KOPT-K1 (cell line): Measurements from ENCODE around the gene ST6GALNAC4.

ENCODE experiments used
- H3K27ac ChIP-seq: fragments of 200-600 bp; sonication (generic); 2 replicates; pipeline ENCODE4 v1.5.1; 2016; ENCODE audit warnings: antibody characterized with exemption, mild to moderate bottlenecking, low read depth, low read length; ENCODE audit not compliant: poor library complexity, severe bottlenecking
- H3K36me3 ChIP-seq: fragments of 200-600 bp; sonication (generic); 2 replicates; pipeline ENCODE4 v1.5.1; 2017; ENCODE audit warnings: antibody characterized with exemption, mild to moderate bottlenecking, low read length, moderate library complexity; ENCODE audit not compliant: insufficient read depth
- H3K9me3 ChIP-seq: fragments of 200-600 bp; sonication (generic); 2 replicates; pipeline ENCODE4 v1.5.1; 2017; ENCODE audit warnings: antibody characterized with exemption, low read length, mild to moderate bottlenecking; ENCODE audit not compliant: insufficient read depth, poor library complexity, severe bottlenecking

ST6GALNAC4 gene

GRCh38 chr9:127953768-127954505 is 37.1 kb upstream of the ST6GALNAC4 start:
- no peaks in the 10 kb centered on the region for H3K36me3 ChIP-seq
- H3K27ac ChIP-seq, result no peak overlapping the region
- H3K9me3 ChIP-seq, result no peaks in the 10 kb centered on the region

DNA sequence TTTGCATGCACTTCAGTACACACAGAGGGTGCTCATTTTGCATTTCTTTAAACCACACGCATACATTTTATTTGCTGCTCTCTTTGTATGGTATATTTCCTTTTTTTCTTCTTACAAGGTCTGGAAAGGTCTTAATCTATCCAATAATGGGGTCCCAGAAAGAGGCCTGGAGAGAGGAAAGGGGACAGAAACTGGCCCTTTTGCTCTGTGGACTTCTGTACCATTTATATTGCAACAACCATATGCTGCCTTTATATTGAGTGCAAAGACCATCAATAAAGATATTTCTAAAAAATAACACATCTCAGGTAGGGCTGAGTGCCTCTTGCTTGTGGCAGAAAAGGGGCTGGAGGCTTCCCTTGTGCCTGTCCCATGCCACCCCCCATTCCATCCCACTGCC is 36.3 kb upstream of the ST6GALNAC4 start:
- Histone ChIP-seq H3K27ac (no peak overlapping the region), H3K36me3 (no peaks in the 10 kb centered on the region; the same call in 1 of the 2 replicates)

GRCh38 chr9:127950513-127951289 is 33.9 kb upstream of the ST6GALNAC4 start:
- Histone ChIP-seq H3K27ac (no peak overlapping the region), H3K36me3 (peaks cover 13% of the 10 kb centered on the region; the same call in 1 of the 2 replicates)

More for the DNA sequence above, 36.3 kb upstream of the ST6GALNAC4 start:
- H3K9me3 ChIP-seq, result no peaks in the 10 kb centered on the region

DNA sequence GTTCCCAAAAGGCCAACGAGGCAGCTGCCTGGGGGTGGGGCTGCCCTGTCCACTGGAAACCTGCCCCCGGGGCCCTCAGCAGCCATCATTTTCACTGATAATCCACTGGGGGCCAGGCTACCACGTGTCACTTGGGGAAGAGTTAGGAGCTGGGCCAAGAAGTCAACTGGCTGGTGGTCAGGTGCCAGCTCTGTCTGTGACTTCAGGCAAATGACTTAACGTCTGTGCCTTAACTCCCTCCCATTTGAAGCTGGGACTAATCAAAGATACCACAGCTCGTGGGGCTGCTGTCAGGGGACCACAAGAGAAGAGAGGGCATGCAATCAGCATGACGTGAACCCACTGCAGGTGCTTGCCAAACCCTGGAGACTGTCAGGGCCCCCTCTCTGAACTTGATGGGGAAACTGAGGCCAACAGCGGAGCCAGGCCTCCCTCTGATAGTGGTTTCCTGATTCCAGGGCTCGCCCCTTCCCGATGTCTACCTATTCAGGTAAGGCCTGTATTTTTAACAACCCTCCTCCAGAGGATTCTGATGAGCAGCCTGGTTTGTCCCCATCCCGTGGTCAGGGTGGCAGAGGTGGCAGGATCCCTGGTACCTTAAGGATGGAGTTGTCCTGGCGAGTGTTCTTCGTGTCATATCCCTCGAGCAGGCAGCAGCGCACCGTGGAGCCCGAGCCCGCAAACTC is 33.1 kb upstream of the ST6GALNAC4 start:
- Histone ChIP-seq H3K36me3 (peaks cover 17% of the 10 kb centered on the region; the same call in 1 of the 2 replicates), H3K27ac (peak overlapping the region; percentile 9), H3K9me3 (no peaks in the 10 kb centered on the region)

More at GRCh38 chr9:127950513-127951289, 33.9 kb upstream of the ST6GALNAC4 start:
- no peaks in the 10 kb centered on the region for H3K9me3 ChIP-seq

DNA sequence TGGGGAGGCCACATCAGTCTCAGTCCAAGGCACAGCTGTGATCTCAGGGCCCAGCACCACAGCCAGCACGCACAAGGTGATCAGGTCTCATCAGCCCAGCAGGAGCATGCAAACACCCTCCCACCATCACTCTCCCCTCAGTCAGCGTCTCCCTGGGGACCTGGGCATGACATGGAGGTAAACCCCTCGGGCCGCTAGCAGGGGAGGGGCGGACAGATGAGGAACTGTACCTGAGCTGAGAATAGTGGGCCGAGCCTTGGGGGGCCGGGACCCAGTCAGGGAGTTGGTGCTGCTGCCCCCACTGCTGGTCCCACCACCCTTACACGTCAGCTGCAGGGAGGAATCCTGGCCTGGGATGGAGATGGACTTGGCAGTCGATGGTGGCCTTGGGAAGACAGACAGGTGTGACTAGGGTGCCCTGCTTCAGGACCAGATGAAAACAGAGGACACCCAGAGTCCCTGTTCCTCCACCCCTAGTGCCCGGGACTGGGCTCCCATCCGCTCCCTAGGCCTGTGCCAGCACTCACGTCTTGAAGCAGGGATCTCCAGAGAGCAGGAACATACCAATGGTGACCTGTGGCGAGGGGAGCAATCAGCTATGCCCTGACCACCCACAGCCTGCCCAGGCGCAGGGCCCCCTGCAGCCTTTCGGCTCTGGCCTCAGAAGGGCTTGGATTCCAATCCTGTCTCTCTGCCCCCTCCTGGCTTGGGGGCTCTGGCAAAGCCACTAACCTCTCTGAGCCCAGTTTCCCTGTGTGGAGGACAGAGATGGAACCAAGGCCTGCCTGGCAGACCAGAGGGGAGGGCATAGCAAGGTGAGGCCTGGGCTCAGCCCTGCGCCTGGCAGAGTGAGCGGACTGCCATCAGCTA is 31.2 kb upstream of the ST6GALNAC4 start:
- H3K27ac ChIP-seq, result peak overlapping the region; percentile 1
- no peaks in the 10 kb centered on the region for H3K9me3 ChIP-seq
- H3K36me3 ChIP-seq, result peaks cover 35% of the 10 kb centered on the region; the same call in 1 of the 2 replicates

DNA sequence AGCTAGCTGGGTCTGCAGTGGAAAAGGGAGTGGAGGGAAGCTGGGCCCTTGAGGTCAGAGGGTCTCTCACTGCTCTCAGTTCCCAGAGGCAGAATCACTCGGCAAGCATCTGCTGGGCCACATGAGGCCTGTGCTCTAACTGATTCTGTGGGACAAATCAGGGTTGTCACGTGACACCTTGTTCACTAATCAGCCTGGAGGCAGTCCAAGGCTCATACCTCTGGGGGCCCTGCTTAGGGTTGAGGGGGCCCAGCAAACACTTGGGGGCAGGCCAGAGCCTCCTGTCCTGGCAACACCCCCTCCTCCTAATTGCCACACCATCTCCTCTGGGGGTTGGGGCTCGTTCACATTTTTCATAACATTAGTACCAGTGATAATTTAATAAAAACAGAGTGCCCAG is 29.9 kb upstream of the ST6GALNAC4 start:
- Histone ChIP-seq H3K9me3 (no peaks in the 10 kb centered on the region), H3K27ac (peak overlapping the region; percentile 14), H3K36me3 (peaks cover 49% of the 10 kb centered on the region)

DNA sequence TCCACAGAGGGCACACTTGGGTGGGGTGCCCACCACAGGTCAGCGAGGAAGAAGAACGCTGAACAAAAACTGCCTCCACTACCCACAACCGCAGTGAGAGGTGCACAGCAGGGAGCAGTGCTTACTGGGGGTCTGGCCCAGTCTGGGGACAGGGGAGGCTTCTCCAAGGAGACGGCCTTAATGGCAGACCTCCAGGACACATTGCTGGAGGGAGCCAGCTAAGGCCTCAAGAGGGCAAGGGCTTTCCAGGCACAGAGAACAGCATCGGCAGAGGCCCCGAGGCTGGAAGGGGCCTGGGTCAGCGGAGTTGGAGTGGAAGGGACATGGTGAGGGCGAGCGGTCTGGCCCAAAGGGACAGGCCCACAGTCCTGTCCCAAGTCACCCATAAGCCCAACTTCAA is 29.1 kb upstream of the ST6GALNAC4 start:
- Histone ChIP-seq H3K9me3 (no peaks in the 10 kb centered on the region), H3K27ac (peak overlapping the region; percentile 18), H3K36me3 (peaks cover 54% of the 10 kb centered on the region)

DNA sequence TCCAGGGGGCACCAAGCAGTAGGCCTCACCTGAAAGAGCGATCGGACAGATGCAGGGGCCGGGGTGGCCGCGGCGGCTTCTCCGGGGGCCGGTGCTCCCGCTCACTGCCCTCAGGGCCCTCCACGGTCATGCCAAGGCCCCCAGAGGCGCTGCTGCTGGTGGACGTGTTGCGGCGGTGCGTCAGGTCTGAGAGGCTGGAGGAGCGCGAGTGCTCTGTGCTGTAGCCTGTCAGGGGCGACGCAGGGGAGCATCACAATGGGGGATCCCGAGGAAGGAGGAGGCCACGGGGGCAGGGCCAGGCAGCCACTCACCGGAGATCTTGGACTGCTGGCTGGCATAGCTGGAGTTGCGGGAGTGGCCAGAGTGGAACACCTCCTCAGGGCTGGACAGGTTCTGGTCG is 28.5 kb upstream of the ST6GALNAC4 start:
- Histone ChIP-seq H3K9me3 (no peaks in the 10 kb centered on the region), H3K36me3 (peaks cover 59% of the 10 kb centered on the region), H3K27ac (no peak overlapping the region)

- H3K9me3 ChIP-seq, result no peaks in the 10 kb centered on the region
- no peak overlapping the region for H3K27ac ChIP-seq
- peaks cover 65% of the 10 kb centered on the region for H3K36me3 ChIP-seq
Measured at GRCh38 chr9:127944586-127945218, 27.9 kb upstream of the ST6GALNAC4 start.

GRCh38 chr9:127943731-127944144 is 26.9 kb upstream of the ST6GALNAC4 start:
- Histone ChIP-seq H3K27ac (no peak overlapping the region), H3K36me3 (peaks cover 65% of the 10 kb centered on the region), H3K9me3 (no peaks in the 10 kb centered on the region)

DNA sequence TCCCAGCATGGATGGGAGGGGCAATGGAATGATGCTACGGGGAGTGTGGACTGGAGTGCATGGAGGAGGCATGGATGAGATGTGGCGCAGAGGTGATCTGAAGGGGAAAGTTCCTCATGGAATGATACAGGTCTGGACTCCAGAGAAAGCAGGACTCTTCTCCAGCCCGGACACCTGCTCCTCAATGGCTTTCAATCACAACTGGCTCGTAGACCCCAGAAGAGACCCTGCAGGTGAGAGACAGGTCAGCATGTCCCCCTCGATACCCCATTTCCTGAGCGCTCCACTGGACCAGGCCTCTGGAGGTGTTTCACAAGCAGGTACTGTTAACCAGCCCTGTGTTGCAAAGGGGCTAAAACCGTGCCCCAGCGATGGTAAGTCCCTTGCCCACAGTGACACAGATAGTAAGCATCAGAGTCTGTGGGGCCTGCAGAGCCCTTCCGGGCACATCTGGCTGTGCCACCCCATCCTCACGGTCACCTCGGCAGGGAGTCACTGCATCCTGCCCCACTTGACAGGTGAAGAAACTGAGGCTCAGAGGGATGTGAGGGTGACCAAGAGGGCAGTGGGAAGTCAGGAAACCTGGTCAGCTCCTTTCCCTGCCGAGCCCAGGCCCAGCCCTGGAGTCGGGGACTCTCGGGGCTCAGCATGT is 26.3 kb upstream of the ST6GALNAC4 start:
- Histone ChIP-seq H3K27ac (no peak overlapping the region), H3K36me3 (peaks cover 65% of the 10 kb centered on the region), H3K9me3 (no peaks in the 10 kb centered on the region)

- Histone ChIP-seq H3K9me3 (no peaks in the 10 kb centered on the region), H3K36me3 (peaks cover 59% of the 10 kb centered on the region), H3K27ac (no peak overlapping the region)
Measured at GRCh38 chr9:127942216-127943010, 25.6 kb upstream of the ST6GALNAC4 start.

DNA sequence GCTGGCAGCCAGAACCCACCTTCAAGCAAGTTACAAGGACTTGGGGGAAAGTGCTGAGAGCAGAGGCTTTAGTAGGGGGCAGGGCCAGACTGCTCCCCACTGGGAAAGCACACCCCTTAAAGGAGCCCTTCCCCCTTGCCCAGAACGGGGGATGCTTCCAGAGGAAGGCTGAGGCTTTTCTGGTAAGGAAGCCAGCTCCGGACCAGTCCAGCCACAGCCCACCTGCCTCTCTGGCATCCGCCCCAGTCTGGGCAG is 25.0 kb upstream of the ST6GALNAC4 start:
- H3K27ac ChIP-seq, result no peak overlapping the region
- H3K36me3 ChIP-seq, result peaks cover 58% of the 10 kb centered on the region
- H3K9me3 ChIP-seq, result no peaks in the 10 kb centered on the region
